Thyroid gland (tissue), 4 donors: Measurements from ENCODE around the gene BAHCC1. TPM values are rescaled to one million over a fixed set of nuclear protein-coding genes. Genes with fewer than 3 reads are reported as not detected.

Experiments
- DNase-seq, 2 donors: peaks; one replicate each; pipeline ENCODE4 v3.0.0-alpha.2; 2019
- H3K27ac ChIP-seq, 3 donors: fragments of 200-600 bp; sonication (generic); 1 replicate in 2 of 3; 2 replicates in 1 of 3; pipeline ENCODE4 v1.5.1; 2016 to 2019; ENCODE audit warnings: mild to moderate bottlenecking in 1 of 3, moderate library complexity in 1 of 3
- H3K27me3 ChIP-seq: fragments of 200-600 bp; sonication (generic); one replicate; pipeline ENCODE4 v1.5.1; 2019
- H3K36me3 ChIP-seq, 2 donors: fragments of 200-600 bp; sonication (generic); one replicate each; pipeline ENCODE4 v1.5.1; 2016 to 2019
- H3K4me1 ChIP-seq, 2 donors: fragments of 200-600 bp; sonication (generic); one replicate each; pipeline ENCODE4 v1.5.1; 2017 to 2019
- H3K4me3 ChIP-seq, 3 donors: fragments of 200-600 bp; sonication (generic); replicated peaks in 1 of 3; 1 replicate in 2 of 3; 2 replicates in 1 of 3; pipeline ENCODE4 v1.5.1; 2016; ENCODE audit warnings: mild to moderate bottlenecking in 1 of 3
- H3K9me3 ChIP-seq: fragments of 200-600 bp; sonication (generic); one replicate; pipeline ENCODE4 v1.5.1; 2017
- CTCF ChIP-seq, 6 experiments: fragments of 200-600 bp in 3 of 6; fragments of 450-650 bp in 3 of 6; sonication (generic) in 3 of 6; IDR thresholded peaks; one replicate each; pipeline ENCODE4 v1.5.1; 2016 to 2019; ENCODE audit warnings: antibody characterized with exemption in 6 of 6, mild to moderate bottlenecking in 2 of 6, inconsistent platforms in 1 of 6, moderate library complexity in 1 of 6
- POLR2A ChIP-seq, 2 donors: fragments of 450-650 bp; IDR thresholded peaks; one replicate each; pipeline ENCODE4 v1.6.1; 2017; ENCODE audit warnings: antibody characterized with exemption in 2 of 2, mild to moderate bottlenecking in 2 of 2, moderate library complexity in 1 of 2
- WGBS, 2 donors: methylation state at CpG; one replicate each; pipeline ENCODE4 v1.1.5; 2017; 5-methylcytosine and 5-hydroxymethylcytosine counted together
- intact Hi-C: fragments of 100-400 bp; cut with DNase I; formaldehyde crosslinking; loops from one replicate; pipeline ENCODE4 v1.15.1; 2023
- total RNA-seq, 4 donors: library from RNA; depleted of rRNA; stranded (reverse); fragments of >200 nt; gene quantifications; one replicate each; pipeline ENCODE4 v1.2.3, GENCODE V29; 2016

Gene BAHCC1
- total RNA-seq, 4 donors from 2014 or later, result 13.7 to 33.7 (median 23.9) TPM

DNA sequence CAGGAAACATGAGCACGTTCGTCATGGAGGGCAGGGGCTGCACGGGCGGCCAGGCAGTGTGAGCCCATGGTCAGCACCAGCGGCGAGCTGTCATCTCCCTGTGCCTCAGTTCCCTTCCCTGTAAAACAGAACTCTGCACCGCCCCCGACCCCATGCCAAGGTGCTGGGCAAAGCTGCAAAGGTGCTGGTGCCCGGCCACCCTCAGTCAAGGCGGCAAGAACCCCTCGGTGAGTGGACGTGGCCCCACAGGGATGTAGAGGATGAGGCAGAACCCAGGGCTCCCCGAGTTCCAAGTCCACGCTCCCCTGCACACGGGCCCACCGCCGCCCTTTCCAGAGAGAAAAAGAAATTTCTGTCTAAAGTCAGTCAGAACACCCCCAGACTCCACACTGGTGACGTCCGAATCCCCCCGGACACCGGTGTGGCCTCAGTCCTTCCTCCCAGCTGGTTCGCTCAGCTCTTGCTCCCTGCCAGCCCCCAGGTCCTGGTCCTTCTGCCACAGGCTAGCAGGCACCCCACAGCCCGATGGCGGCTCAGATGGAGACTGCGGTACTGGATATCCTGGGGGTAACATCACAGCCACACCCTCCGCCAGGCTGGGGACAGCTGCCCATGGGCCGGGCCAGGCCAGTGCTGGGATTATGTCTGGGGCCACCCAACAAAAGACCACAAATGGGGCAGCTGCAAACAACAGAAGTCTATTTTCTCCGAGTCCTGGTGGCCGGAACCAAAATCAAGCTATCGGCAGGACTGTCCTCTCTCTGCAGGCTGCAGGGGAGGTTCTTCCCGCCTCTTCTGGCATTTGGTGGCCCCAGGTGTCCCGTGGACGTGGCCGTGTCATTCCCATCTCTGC, 14.4 kb upstream of the BAHCC1 start:
- 87 to 92% methylated on average over 27 to 29 of the region's 34 CpGs for WGBS, 2 donors
- no peak overlapping the region for H3K27ac ChIP-seq
- no peak for DNase-seq
- H3K36me3 ChIP-seq, result no peaks in the 10 kb centered on the region
- TF ChIP-seq POLR2A (IDR thresholded peaks at IDR 0.05), result no peak
- TF ChIP-seq CTCF (IDR thresholded peaks at IDR 0.05), result no peak
- H3K4me3 ChIP-seq, result no peak overlapping the region
- no peaks in the 10 kb centered on the region for H3K27me3 ChIP-seq
- intact Hi-C loops, result no loop called here
- no peaks in the 10 kb centered on the region for H3K9me3 ChIP-seq
- H3K4me1 ChIP-seq, result peaks cover 0 to 2% of the 10 kb centered on the region in 2 donors

- H3K9me3 ChIP-seq, result no peaks in the 10 kb centered on the region
- WGBS, 2 donors, result 95% methylated on average over 23 to 27 of the region's 37 CpGs
- H3K27ac ChIP-seq, result no peak overlapping the region
- H3K4me1 ChIP-seq, result peaks cover 5 to 9% of the 10 kb centered on the region in 2 donors
- no peak for DNase-seq
- no peak for TF ChIP-seq POLR2A (IDR thresholded peaks at IDR 0.05)
- no peak for TF ChIP-seq CTCF (IDR thresholded peaks at IDR 0.05)
- no peaks in the 10 kb centered on the region for H3K27me3 ChIP-seq
- intact Hi-C loops, result no loop called here
- H3K36me3 ChIP-seq, result no peaks in the 10 kb centered on the region
- no peak overlapping the region for H3K4me3 ChIP-seq
These were observed 13.4 kb upstream of the BAHCC1 start for GRCh38 chr17:81381632-81382577.

DNA sequence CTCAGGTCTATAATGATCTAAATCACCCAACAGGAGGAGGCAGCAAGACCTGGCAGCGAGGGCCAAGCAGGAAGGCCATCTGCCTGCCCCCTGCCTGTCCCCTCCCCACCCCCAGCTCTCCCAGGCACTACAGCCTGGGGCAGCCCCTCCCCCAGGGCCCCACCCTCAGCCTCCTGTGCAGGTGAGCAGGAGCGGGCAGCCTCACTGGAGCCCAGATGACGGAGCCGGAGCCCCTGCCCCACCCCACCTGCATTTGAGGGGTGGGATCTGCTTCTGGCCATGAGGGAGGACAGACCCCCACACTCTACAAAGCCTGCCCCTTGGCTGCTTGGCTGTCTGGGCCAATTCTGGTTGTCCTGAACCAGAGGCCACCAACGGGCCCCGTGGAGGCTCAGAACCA, 12.4 kb upstream of the BAHCC1 start:
- Histone ChIP-seq H3K27ac (no peak overlapping the region), H3K4me1 (peaks cover 9 to 12% of the 10 kb centered on the region in 2 donors), H3K9me3 (no peaks in the 10 kb centered on the region), H3K36me3 (no peaks in the 10 kb centered on the region), H3K4me3 (no peak overlapping the region), H3K27me3 (no peaks in the 10 kb centered on the region)
- TF ChIP-seq POLR2A (IDR thresholded peaks at IDR 0.05) (no peak), CTCF (IDR thresholded peaks at IDR 0.05) (no peak)
- 92% methylated on average over 2 of the region's 6 CpGs; no CpG with 5 or more reads in 1 of the 2 donors for WGBS, 2 donors
- intact Hi-C loops, result no loop called here
- DNase-seq, result no peak

- DNase-seq, result no peak
- Histone ChIP-seq H3K4me3 (no peak overlapping the region), H3K36me3 (no peaks in the 10 kb centered on the region), H3K9me3 (no peaks in the 10 kb centered on the region), H3K27ac (no peak overlapping the region), H3K27me3 (no peaks in the 10 kb centered on the region), H3K4me1 (peaks cover 18 to 22% of the 10 kb centered on the region in 2 donors)
- 92 to 96% methylated on average over 17 of the region's 32 CpGs for WGBS, 2 donors
- TF ChIP-seq POLR2A (IDR thresholded peaks at IDR 0.05) (no peak), CTCF (IDR thresholded peaks at IDR 0.05) (no peak)
- intact Hi-C loops, result no loop called here
These were observed 11.5 kb upstream of the BAHCC1 start for GRCh38 chr17:81383504-81384421.
